Measurements from ENCODE around the gene KRTAP17-1. TPM values are rescaled to one million over a fixed set of nuclear protein-coding genes. Genes with fewer than 3 reads are reported as not detected.

KRTAP17-1 gene
- total RNA-seq, 2 donors from 2014 or later: not detected

DNA sequence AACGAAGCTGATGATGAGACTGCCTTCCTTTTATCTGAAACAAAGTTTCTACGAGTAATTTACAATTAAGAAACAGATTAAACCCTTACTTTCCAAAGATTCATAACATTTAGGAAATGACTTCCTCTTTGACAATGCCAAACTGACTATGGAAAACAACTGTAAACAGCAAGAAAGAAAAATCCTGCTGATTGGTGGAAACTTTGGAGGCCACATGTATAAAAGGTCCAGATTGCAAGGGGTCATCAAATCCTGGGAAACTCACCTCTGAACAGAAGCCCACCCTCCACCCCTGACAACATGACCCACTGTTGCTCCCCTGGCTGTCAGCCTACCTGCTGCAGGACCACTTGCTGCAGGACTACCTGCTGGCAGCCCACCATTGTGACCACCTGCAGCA, 50.4 kb downstream of the KRTAP17-1 start, which contains the start of gene KRTAP9-6:
Gene KRTAP9-6, plus strand, starts transcription at position 301 of the 400 bp plus-strand sequence. Its CDS starts 0 bp downstream, at position 301.
- no peak within 1 kb of the TSS for H3K4me3 ChIP-seq
- no peaks in the 10 kb centered on the region for H3K36me3 ChIP-seq
- no peaks in the 10 kb centered on the region for H3K4me1 ChIP-seq
- DNase-seq: no peak
- H3K9me3 ChIP-seq: no peaks in the 10 kb centered on the region
- no peaks in the 10 kb centered on the region for H3K27me3 ChIP-seq
- H3K27ac ChIP-seq: no peak within 1 kb of the TSS
- TF ChIP-seq, protein P1, sequence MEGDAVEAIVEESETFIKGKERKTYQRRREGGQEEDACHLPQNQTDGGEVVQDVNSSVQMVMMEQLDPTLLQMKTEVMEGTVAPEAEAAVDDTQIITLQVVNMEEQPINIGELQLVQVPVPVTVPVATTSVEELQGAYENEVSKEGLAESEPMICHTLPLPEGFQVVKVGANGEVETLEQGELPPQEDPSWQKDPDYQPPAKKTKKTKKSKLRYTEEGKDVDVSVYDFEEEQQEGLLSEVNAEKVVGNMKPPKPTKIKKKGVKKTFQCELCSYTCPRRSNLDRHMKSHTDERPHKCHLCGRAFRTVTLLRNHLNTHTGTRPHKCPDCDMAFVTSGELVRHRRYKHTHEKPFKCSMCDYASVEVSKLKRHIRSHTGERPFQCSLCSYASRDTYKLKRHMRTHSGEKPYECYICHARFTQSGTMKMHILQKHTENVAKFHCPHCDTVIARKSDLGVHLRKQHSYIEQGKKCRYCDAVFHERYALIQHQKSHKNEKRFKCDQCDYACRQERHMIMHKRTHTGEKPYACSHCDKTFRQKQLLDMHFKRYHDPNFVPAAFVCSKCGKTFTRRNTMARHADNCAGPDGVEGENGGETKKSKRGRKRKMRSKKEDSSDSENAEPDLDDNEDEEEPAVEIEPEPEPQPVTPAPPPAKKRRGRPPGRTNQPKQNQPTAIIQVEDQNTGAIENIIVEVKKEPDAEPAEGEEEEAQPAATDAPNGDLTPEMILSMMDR (IDR thresholded peaks at IDR 0.05): no peak
- intact Hi-C loops (cut with DNase I): loop anchor here (2.0 kb wide), 1 partner anchor 14 kb away; no protein-coding TSS in a partner anchor
- H3K9ac ChIP-seq (ENCODE audit: low read depth in 2 of 2, low read length in 2 of 2): no peak within 1 kb of the TSS

Other genes starting within 250 kb of the KRTAP17-1 start
- gene KRTAP2-4, start 249.8 kb downstream of the KRTAP17-1 start, total RNA-seq: not detected
- not detected for gene KRTAP4-7, start 231.6 kb downstream of the KRTAP17-1 start, total RNA-seq
- gene KRTAP4-8, start 217.6 kb downstream of the KRTAP17-1 start, total RNA-seq: not detected
- gene KRTAP4-16, start 213.5 kb downstream of the KRTAP17-1 start, total RNA-seq: not detected
- gene KRTAP4-9, start 210.3 kb downstream of the KRTAP17-1 start, total RNA-seq: not detected
- gene KRTAP4-11, start 197.3 kb downstream of the KRTAP17-1 start, total RNA-seq: not detected
- gene KRTAP4-12, start 191.5 kb downstream of the KRTAP17-1 start, total RNA-seq: not detected
- not detected for gene KRTAP4-6, start 175.2 kb downstream of the KRTAP17-1 start, total RNA-seq
- gene KRTAP4-5, start 165.9 kb downstream of the KRTAP17-1 start, total RNA-seq: not detected
- not detected for gene KRTAP4-4, start 155.0 kb downstream of the KRTAP17-1 start, total RNA-seq
- not detected for gene KRTAP4-3, start 147.5 kb downstream of the KRTAP17-1 start, total RNA-seq
- not detected for gene KRTAP4-2, start 137.5 kb downstream of the KRTAP17-1 start, total RNA-seq
- gene KRTAP4-1, start 130.8 kb downstream of the KRTAP17-1 start, total RNA-seq: under 1 TPM in 1 of 2 donors, not detected in 1; 0.53 TPM
- not detected for gene KRTAP9-1, start 125.8 kb downstream of the KRTAP17-1 start, total RNA-seq
- not detected for gene KRTAP9-2, start 89.1 kb downstream of the KRTAP17-1 start, total RNA-seq
- gene KRTAP9-3, start 83.3 kb downstream of the KRTAP17-1 start, total RNA-seq: not detected
- not detected for gene KRTAP9-8, start 77.7 kb downstream of the KRTAP17-1 start, total RNA-seq
- not detected for gene KRTAP9-4, start 66.0 kb downstream of the KRTAP17-1 start, total RNA-seq
- not detected for gene KRTAP9-9, start 60.3 kb downstream of the KRTAP17-1 start, total RNA-seq
- not detected for gene KRTAP9-6, start 50.3 kb downstream of the KRTAP17-1 start, total RNA-seq
- not detected for gene KRTAP9-7, start 40.0 kb downstream of the KRTAP17-1 start, total RNA-seq
- not detected for gene KRTAP29-1, start 12.9 kb downstream of the KRTAP17-1 start, total RNA-seq
- not detected for gene KRTAP16-1, start 6.4 kb downstream of the KRTAP17-1 start, total RNA-seq
- not detected for gene KRT33A, start 35.1 kb upstream of the KRTAP17-1 start, total RNA-seq
- not detected for gene KRT33B, start 54.1 kb upstream of the KRTAP17-1 start, total RNA-seq
- not detected for gene KRT34, start 66.6 kb upstream of the KRTAP17-1 start, total RNA-seq
- not detected for gene KRT31, start 81.9 kb upstream of the KRTAP17-1 start, total RNA-seq
- not detected for gene KRT37, start 108.9 kb upstream of the KRTAP17-1 start, total RNA-seq
- not detected for gene KRT38, start 125.3 kb upstream of the KRTAP17-1 start, total RNA-seq
- gene KRT32, start 151.7 kb upstream of the KRTAP17-1 start, total RNA-seq: not detected
- gene KRT35, start 165.4 kb upstream of the KRTAP17-1 start, total RNA-seq: not detected
- gene KRT36, start 174.2 kb upstream of the KRTAP17-1 start, total RNA-seq: not detected
- gene KRT13, start 189.9 kb upstream of the KRTAP17-1 start, total RNA-seq: under 1 TPM in 1 of 2 donors, not detected in 1; 0.25 TPM
- 10 to 100 TPM in 1 of 2 donors, 1 to 10 TPM in 1; 5.8 to 20.0 TPM for gene KRT15, start 203.2 kb upstream of the KRTAP17-1 start, total RNA-seq
- gene KRT19, start 212.6 kb upstream of the KRTAP17-1 start, total RNA-seq: 1,000 to 10,000 TPM; 2,159 to 2,203 TPM